GM12878 (cell line): Measurements from ENCODE around the gene BBS9. TPM values are rescaled to one million over a fixed set of nuclear protein-coding genes. Genes with fewer than 3 reads are reported as not detected.

Source experiments
- ATAC-seq: fragments of 200-7000 bp; cut with Tn5 transposase; 3 replicates; pipeline ENCODE4 v1.9.1; 2020; ENCODE audit warnings: mild to moderate bottlenecking, moderate library complexity
- BruUV-seq: library from RNA; stranded (reverse); fragments of 400-500 nt; replicated peaks from 2 replicates; lab custom pipeline; 2021; lab: Mats Ljungman, UMichigan
- CTCF ChIA-PET: fragments of 300-600 bp; sonication (Branson Sonifier 250); formaldehyde crosslinking; extraction: SDS; loops from one replicate; lab custom pipeline; 2021; ENCODE audit warnings: inconsistent platforms; lab: Yijun Ruan, JAX
- POLR2A ChIA-PET: fragments of 350-600 bp; formaldehyde crosslinking; extraction: SDS; loops from one replicate; lab custom pipeline; 2021; ENCODE audit warnings: inconsistent platforms; lab: Charles Lee
- RAD21 ChIA-PET: fragments of 300-600 bp; sonication (Branson Sonifier 250); formaldehyde crosslinking; loops from one replicate; lab custom pipeline; 2023; ENCODE audit warnings: antibody characterized with exemption; ENCODE audit not compliant: unreplicated experiment; lab: Charles Lee
- SMC1A ChIA-PET: fragments of 300-600 bp; sonication (Branson Sonifier 250); formaldehyde crosslinking; loops from one replicate; lab custom pipeline; 2023; ENCODE audit not compliant: unreplicated experiment, uncharacterized antibody; lab: Charles Lee
- DNase-seq: peaks from one replicate; pipeline ENCODE4 v3.0.0-alpha.2; 2011; ENCODE audit warnings: low read depth, low spot score
- FAIRE-seq: peaks from 3 replicates; lab custom pipeline; 2011; peaks lifted over from hg19 to GRCh38; lab: Jason Lieb, UNC
- H2AFZ ChIP-seq: 2 replicates; pipeline ENCODE4 v1.6.0; 2011; ENCODE audit warnings: low read depth, low read length, control low read depth; ENCODE audit not compliant: control insufficient read depth
- H3K27ac ChIP-seq: 2 replicates; pipeline ENCODE4 v1.5.1; 2011; ENCODE audit warnings: control low read depth; ENCODE audit not compliant: control insufficient read depth, insufficient read depth
- H3K27me3 ChIP-seq, 2 experiments: replicated peaks in 1 of 2; 2 replicates each; pipeline versions ENCODE4 v1.6.0 to v1.6.1; 2011; ENCODE audit warnings: low read length in 1 of 2; ENCODE audit not compliant: control insufficient read depth in 2 of 2, insufficient read depth in 2 of 2
- H3K36me3 ChIP-seq, 2 experiments: 2 replicates each; pipeline ENCODE4 v1.5.1; 2011; ENCODE audit warnings: low read length in 1 of 2; ENCODE audit not compliant: control insufficient read depth in 2 of 2, insufficient read depth in 2 of 2
- H3K4me1 ChIP-seq: 2 replicates; pipeline ENCODE4 v1.6.1; 2011; ENCODE audit warnings: mild to moderate bottlenecking, low read length, moderate library complexity, mixed read lengths; ENCODE audit not compliant: control insufficient read depth, insufficient read depth
- H3K4me2 ChIP-seq: 2 replicates; pipeline ENCODE4 v1.6.0; 2011; ENCODE audit warnings: control low read depth; ENCODE audit not compliant: control insufficient read depth, insufficient read depth
- H3K4me3 ChIP-seq: fragments of 200-600 bp; sonication (generic); 2 replicates; pipeline ENCODE4 v1.5.1; 2016
- H3K79me2 ChIP-seq: 2 replicates; pipeline ENCODE4 v1.6.0; 2011; ENCODE audit warnings: low read length; ENCODE audit not compliant: control insufficient read depth, insufficient read depth
- H3K9ac ChIP-seq: 2 replicates; pipeline ENCODE4 v1.8.0; 2011; ENCODE audit warnings: low read length, control low read depth, mixed read lengths; ENCODE audit not compliant: control insufficient read depth, insufficient read depth
- H3K9me3 ChIP-seq: replicated peaks from 3 replicates; pipeline ENCODE4 v1.5.1; 2011; ENCODE audit warnings: mild to moderate bottlenecking, low read length; ENCODE audit not compliant: control insufficient read depth, insufficient read depth
- H4K20me1 ChIP-seq: 2 replicates; pipeline ENCODE4 v1.6.0; 2011; ENCODE audit not compliant: control insufficient read depth, insufficient read depth
- ATF7 ChIP-seq: fragments of 450-650 bp; IDR thresholded peaks from 2 replicates; pipeline ENCODE4 v1.6.1; 2016; ENCODE audit warnings: low read depth, mild to moderate bottlenecking
- BHLHE40 ChIP-seq, 2 experiments: fragments of 450-650 bp in 1 of 2; IDR thresholded peaks; 2 replicates each; pipeline ENCODE4 v1.6.1; 2011 to 2017; ENCODE audit warnings: low read depth in 2 of 2, borderline replicate concordance in 1 of 2, improper control_type of control experiment in 1 of 2, low read length in 1 of 2, mild to moderate bottlenecking in 1 of 2
- HDAC2 ChIP-seq: fragments of 200-600 bp; sonication (generic); IDR thresholded peaks from 2 replicates; pipeline ENCODE4 v1.6.1; 2017
- MEF2B ChIP-seq: fragments of 450-650 bp; IDR thresholded peaks from 2 replicates; pipeline ENCODE4 v1.6.1; 2018; ENCODE audit warnings: mild to moderate bottlenecking, moderate library complexity; ENCODE audit not compliant: partially characterized antibody, poor library complexity, severe bottlenecking
- NR2F1 ChIP-seq: fragments of 450-650 bp; conservative IDR thresholded peaks from 2 replicates; pipeline ENCODE4 v1.6.1; 2017; ENCODE audit warnings: mild to moderate bottlenecking
- POLR2AphosphoS2 ChIP-seq: IDR thresholded peaks from 2 replicates; pipeline ENCODE4 v1.6.1; 2011; ENCODE audit warnings: low read depth, mild to moderate bottlenecking, low read length, improper control_type of control experiment, moderate library complexity
- POLR2AphosphoS5 ChIP-seq: IDR thresholded peaks from 2 replicates; pipeline ENCODE4 v1.6.1; 2011; ENCODE audit warnings: mild to moderate bottlenecking, low read length, inconsistent platforms
- WGBS: methylation state at CpG from one replicate; pipeline ENCODE4 v1.1.6; 2016; ENCODE audit warnings: low lambda C conversion rate; ENCODE audit not compliant: insufficient replicate concordance, insufficient coverage; ENCODE audit errors: missing lambda C conversion rate; 5-methylcytosine and 5-hydroxymethylcytosine counted together
- in situ Hi-C: fragments of 300-500 bp; cut with MboI; formaldehyde crosslinking; loops from 9 replicates; pipeline ENCODE4 v1.14.3; 2018; ENCODE audit warnings: mixed read lengths
- intact Hi-C: fragments of 100-400 bp; cut with micrococcal nuclease; formaldehyde crosslinking; loops from one replicate; pipeline ENCODE4 v1.14.2; 2022; ENCODE audit not compliant: unreplicated experiment
- polyA plus RNA-seq, 11 experiments: library from polyadenylated mRNA; depleted of rRNA in 4 of 11; unstranded in 6 of 11; stranded (reverse) in 5 of 11; fragments of >200 nt; fragmentation: Nextera tagmentation in 4 of 11; fragmentation: Illumina TruSeq in 1 of 11; extraction: Ambion mirVana in 4 of 11; extraction: Trizol in 1 of 11; gene quantifications; 1 replicate in 1 of 11; 2 replicates in 10 of 11; pipeline versions ENCODE4 v1.2.1 to v1.2.3, GENCODE V29; 2011 to 2016; ENCODE audit warnings: inconsistent platforms in 2 of 11, missing spikeins in 2 of 11, low read depth in 1 of 11
- total RNA-seq, 4 experiments: library from RNA; depleted of rRNA in 3 of 4; stranded (reverse); fragments of >200 nt in 3 of 4; fragmentation: Illumina TruSeq in 1 of 4; extraction: Trizol in 1 of 4; gene quantifications; 2 replicates each; pipeline versions ENCODE4 v1.2.1 to v1.2.3, GENCODE V29; 2013 to 2021

BBS9 gene
- total and polyA plus RNA-seq, 10 of the 15 experiments (the other 5 are each of a cell fraction or from before 2014, with no cell fraction given): 1.2 to 5.6 (median 2.3) TPM

DNA sequence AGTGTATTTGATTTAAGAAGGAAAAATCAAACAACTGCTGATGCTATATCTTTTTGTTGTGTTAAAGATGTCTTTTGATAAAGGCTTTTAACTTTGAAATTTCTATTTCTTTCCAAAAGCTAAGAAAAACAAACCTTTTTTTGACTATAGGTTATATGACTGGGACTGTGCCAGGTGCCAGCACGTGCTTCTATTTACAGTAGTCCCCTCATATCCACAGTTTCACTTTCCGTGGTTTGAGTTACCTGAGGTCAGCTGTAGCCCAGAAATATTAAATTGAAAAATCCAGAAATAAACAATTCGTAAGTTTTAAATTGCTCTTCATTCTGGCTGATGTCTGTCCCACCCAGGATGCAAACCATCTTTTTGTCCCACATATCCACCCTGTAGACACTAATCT is 104.3 kb downstream of the BBS9 start:
- TF ChIP-seq NR2F1: no peak
- TF ChIP-seq BHLHE40 (IDR thresholded peaks at IDR 0.05; ENCODE audit: borderline replicate concordance in 1 of 2, low read depth in 2 of 2, low read length in 1 of 2): peak in 1 of 2 experiments; percentile 46; a peak in 1 of 4 replicates
- TF ChIP-seq, all 136 proteins: peak for 1
- DNase-seq (no peak), ATAC-seq (peak; percentile 48; the same call in 1 of the 3 replicates), FAIRE-seq (no peak)
- no peaks in the 10 kb centered on the region for H3K9me3 ChIP-seq
- intact Hi-C loops (no loop called here), in situ Hi-C loops (no loop called here)
- H4K20me1 ChIP-seq: no peaks in the 10 kb centered on the region
- ChIA-PET RAD21 (interaction anchor here (0.8 kb wide), 1 partner anchor 507 kb away, joined by 3 read pairs; no protein-coding TSS in a partner anchor), CTCF (interaction anchor here (0.7 to 2.1 kb wide), 4 partner anchors 9 to 604 kb away, joined by 3 to 10 read pairs (median 3); no protein-coding TSS in a partner anchor), POLR2A (no interaction called here), SMC1A (interaction anchor here (2.2 kb wide), 1 partner anchor 10 kb away, joined by 10 read pairs; no protein-coding TSS in a partner anchor)
- no peaks in the 10 kb centered on the region for H3K4me1 ChIP-seq
- no peak overlapping the region for H3K4me2 ChIP-seq
- no peaks in the 10 kb centered on the region for H3K27me3 ChIP-seq
- H3K79me2 ChIP-seq: no peaks in the 10 kb centered on the region
- H2AFZ ChIP-seq: no peak overlapping the region
- BruUV-seq: no TSS peak
- 0% methylated on average over 3 of the region's 3 CpGs for WGBS
- no peak overlapping the region for H3K9ac ChIP-seq
- H3K27ac ChIP-seq: no peak overlapping the region
- no peak overlapping the region for H3K4me3 ChIP-seq
- H3K36me3 ChIP-seq: no peaks in the 10 kb centered on the region

DNA sequence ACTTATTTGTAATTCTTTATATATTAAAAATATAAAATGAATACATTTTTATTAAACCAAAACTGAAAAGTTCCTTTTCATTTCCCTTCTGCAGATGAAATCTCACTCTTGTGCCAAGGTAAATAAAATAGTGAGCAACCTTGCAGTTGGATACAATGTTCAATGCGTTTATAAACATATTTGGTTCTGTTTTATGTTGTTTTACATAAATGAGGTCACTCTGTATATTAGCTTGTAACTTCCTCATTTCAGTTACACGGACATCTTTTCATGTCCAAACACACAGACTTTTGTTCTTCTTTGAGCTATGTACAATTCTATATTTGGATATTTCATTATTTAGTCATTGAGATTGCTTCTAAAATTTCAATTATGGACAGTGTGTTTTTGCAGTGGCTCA is 107.7 kb downstream of the BBS9 start:
- Histone ChIP-seq H3K27me3 (no peaks in the 10 kb centered on the region), H3K4me2 (no peak overlapping the region), H3K4me1 (no peaks in the 10 kb centered on the region), H3K79me2 (no peaks in the 10 kb centered on the region), H3K4me3 (no peak overlapping the region), H2AFZ (no peak overlapping the region), H3K9ac (no peak overlapping the region), H4K20me1 (no peaks in the 10 kb centered on the region), H3K9me3 (no peaks in the 10 kb centered on the region), H3K27ac (no peak overlapping the region), H3K36me3 (no peaks in the 10 kb centered on the region)
- RAD21 ChIA-PET: interaction anchor here (1.1 kb wide), 1 partner anchor 694 kb away, joined by 3 read pairs; no protein-coding TSS in a partner anchor
- CTCF ChIA-PET: interaction anchor here (1.3 to 1.6 kb wide), 2 partner anchors 20 to 696 kb away, joined by 3 to 5 read pairs; no protein-coding TSS in a partner anchor
- intact Hi-C loops: no loop called here
- POLR2A ChIA-PET: no interaction called here
- FAIRE-seq (no peak), DNase-seq (no peak), ATAC-seq (peak; percentile 74)
- TF ChIP-seq ATF7: peak; percentile 60
- no peak for TF ChIP-seq POLR2AphosphoS2
- peak; percentile 32 for TF ChIP-seq MEF2B
- no peak for TF ChIP-seq HDAC2
- no peak for TF ChIP-seq POLR2AphosphoS5
- 21% methylated on average over 2 of the region's 2 CpGs for WGBS
- in situ Hi-C loops: no loop called here
- SMC1A ChIA-PET: interaction anchor here (0.7 to 1.3 kb wide), 3 partner anchors 12 to 49 kb away, joined by 3 to 5 read pairs (median 3); no protein-coding TSS in a partner anchor
- BruUV-seq: no TSS peak
